Measurements from ENCODE around the gene B4GALNT3.
"Not testable (repeated sequence)": the region's sequence is repeated elsewhere in the genome, so short reads cannot be mapped to it uniquely, and the experiment has no call there.

DNA sequence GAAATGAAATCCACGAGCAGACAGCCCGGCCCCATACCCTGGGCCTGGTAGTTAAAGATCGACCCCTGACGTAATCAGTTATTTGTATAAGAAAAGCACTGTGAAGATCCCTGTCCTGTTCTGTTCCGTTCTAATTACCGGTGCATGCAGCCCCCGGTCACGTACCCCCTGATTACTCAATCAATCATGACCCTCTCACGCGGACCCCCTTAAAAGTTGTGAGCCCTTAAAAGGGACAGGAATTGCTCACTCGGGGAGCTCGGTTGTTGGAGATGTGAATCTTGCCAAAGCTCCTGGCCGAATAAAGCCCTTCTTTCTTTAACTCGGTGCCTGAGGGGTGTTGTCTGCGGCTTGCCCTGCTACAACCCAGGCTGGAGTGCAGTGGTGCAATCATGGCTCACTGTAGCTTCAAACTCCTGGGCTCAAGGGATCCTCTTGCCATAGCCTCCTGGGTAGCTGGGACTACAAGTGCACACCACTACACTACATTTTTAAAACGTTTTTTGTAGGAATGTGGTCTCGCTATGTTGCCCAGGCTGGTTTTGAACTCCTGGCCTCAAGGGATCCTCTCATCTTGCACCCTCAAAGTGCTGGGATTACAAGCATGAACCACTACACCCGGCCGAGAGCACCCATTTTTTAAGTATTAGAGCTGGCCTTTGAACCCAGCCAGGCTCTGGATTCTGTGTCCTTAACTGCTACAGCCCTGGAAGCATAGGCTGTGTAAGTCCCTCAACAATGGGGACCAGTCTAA is 118.4 kb downstream of the B4GALNT3 start:
- TF ChIP-seq CTCF, POLR2A (IDR thresholded peaks at IDR 0.05): not testable (repeated sequence)
